ENCODE results near the gene MLLT1. TPM values are rescaled to one million over a fixed set of nuclear protein-coding genes. Genes with fewer than 3 reads are reported as not detected.

Gene MLLT1
- total RNA-seq, 1 experiment from 2014 or later, result 29.0 TPM

- no peaks in the 10 kb centered on the region for H3K27me3 ChIP-seq (ENCODE audit: low read length)
- no peaks in the 10 kb centered on the region; the same call in 1 of the 2 replicates for H3K36me3 ChIP-seq (ENCODE audit: low read depth, low read length)
- no peaks in the 10 kb centered on the region for H3K9me3 ChIP-seq (ENCODE audit: low read length)
- intact Hi-C loops (cut with micrococcal nuclease), result loop anchor here (5.0 kb wide), 1 partner anchor 57 kb away; no protein-coding TSS in a partner anchor
- H3K79me2 ChIP-seq (ENCODE audit: low read length), result no peaks in the 10 kb centered on the region
- BruUV-seq (replicated peaks), result no TSS peak
- H3K27ac ChIP-seq (ENCODE audit: low read length), result no peak overlapping the region
- no peak overlapping the region for H3K9ac ChIP-seq (ENCODE audit: low read length)
- ATAC-seq (no peak), DNase-seq (no peak)
- no peaks in the 10 kb centered on the region; the same call in 1 of the 2 replicates for H3K4me1 ChIP-seq (ENCODE audit: insufficient read depth, low read length)
- no peak for TF ChIP-seq EZH2phosphoT487 (IDR thresholded peaks at IDR 0.05; ENCODE audit: borderline replicate concordance, low read length)
- TF ChIP-seq EZH2 (IDR thresholded peaks at IDR 0.05; ENCODE audit: low read length, unreplicated experiment), result no peak
- no peak for TF ChIP-seq CTCF (conservative IDR thresholded peaks at IDR 0.05; ENCODE audit: low read depth, low read length)
- H3K4me2 ChIP-seq (ENCODE audit: low read length), result no peak overlapping the region
- H3K4me3 ChIP-seq (ENCODE audit: low read length), result no peak overlapping the region
- no peak overlapping the region for H2AFZ ChIP-seq (ENCODE audit: low read length)
- POLR2A ChIA-PET (ENCODE audit: unreplicated experiment), result no interaction called here
- CTCF ChIA-PET, result no interaction called here
- H4K20me1 ChIP-seq (ENCODE audit: low read length), result peaks cover 3% of the 10 kb centered on the region; the same call in 1 of the 2 replicates
- H3K9me2 ChIP-seq (replicated peaks; ENCODE audit: low read length), result no peaks in the 10 kb centered on the region
- H3F3A ChIP-seq (ENCODE audit: low read length, unreplicated experiment), result no peaks in the 10 kb centered on the region
These were observed 64.8 kb downstream of the MLLT1 start for GRCh38 chr19:6214881-6215541.

GRCh38 chr19:6213696-6214641 is 65.8 kb downstream of the MLLT1 start:
- BruUV-seq (replicated peaks), result no TSS peak

More at GRCh38 chr19:6213696-6214641, 65.8 kb downstream of the MLLT1 start:
- no peaks in the 10 kb centered on the region; the same call in 1 of the 2 replicates for H3K4me1 ChIP-seq (ENCODE audit: insufficient read depth, low read length)
- no peak for ATAC-seq
- H3K36me3 ChIP-seq (ENCODE audit: low read depth, low read length), result no peaks in the 10 kb centered on the region; the same call in 1 of the 2 replicates
- H4K20me1 ChIP-seq (ENCODE audit: low read length), result peaks cover 3% of the 10 kb centered on the region; the same call in 1 of the 2 replicates
- H3K9me2 ChIP-seq (replicated peaks; ENCODE audit: low read length), result no peaks in the 10 kb centered on the region
- no peak overlapping the region for H3K27ac ChIP-seq (ENCODE audit: low read length)
- no peaks in the 10 kb centered on the region for H3K79me2 ChIP-seq (ENCODE audit: low read length)
- TF ChIP-seq EZH2phosphoT487 (IDR thresholded peaks at IDR 0.05; ENCODE audit: borderline replicate concordance, low read length), result no peak
- TF ChIP-seq CTCF (conservative IDR thresholded peaks at IDR 0.05; ENCODE audit: low read depth, low read length), result no peak
- TF ChIP-seq EZH2 (IDR thresholded peaks at IDR 0.05; ENCODE audit: low read length, unreplicated experiment), result no peak
- H2AFZ ChIP-seq (ENCODE audit: low read length), result no peak overlapping the region
- POLR2A ChIA-PET (ENCODE audit: unreplicated experiment), result no interaction called here
- no peaks in the 10 kb centered on the region for H3F3A ChIP-seq (ENCODE audit: low read length, unreplicated experiment)
- intact Hi-C loops (cut with micrococcal nuclease), result no loop called here
- H3K4me2 ChIP-seq (ENCODE audit: low read length), result no peak overlapping the region
- no peak for DNase-seq
- CTCF ChIA-PET, result no interaction called here
- no peak overlapping the region for H3K4me3 ChIP-seq (ENCODE audit: low read length)
- no peaks in the 10 kb centered on the region for H3K9me3 ChIP-seq (ENCODE audit: low read length)
- no peaks in the 10 kb centered on the region for H3K27me3 ChIP-seq (ENCODE audit: low read length)
- no peak overlapping the region for H3K9ac ChIP-seq (ENCODE audit: low read length)

Measured in PC-3 (cell line).